KMS-11 (cell line): ENCODE measurements around the gene HOXC9.

ENCODE experiments used
- H2AFZ ChIP-seq: fragments of 200-600 bp; sonication (generic); 2 replicates; pipeline ENCODE4 v1.6.1; 2016; ENCODE audit warnings: antibody characterized with exemption, mixed run types, low read depth
- H3K27ac ChIP-seq: fragments of 200-600 bp; sonication (generic); 2 replicates; pipeline ENCODE4 v1.6.1; 2016; ENCODE audit warnings: mild to moderate bottlenecking, mixed run types
- H3K27me3 ChIP-seq: fragments of 200-600 bp; sonication (generic); 2 replicates; pipeline ENCODE4 v1.6.1; 2017; ENCODE audit warnings: mild to moderate bottlenecking, low read depth, mixed run types, moderate library complexity; ENCODE audit not compliant: insufficient read depth
- H3K36me3 ChIP-seq: fragments of 200-600 bp; sonication (generic); 2 replicates; pipeline ENCODE4 v1.6.1; 2017; ENCODE audit warnings: mild to moderate bottlenecking, mixed run types; ENCODE audit not compliant: insufficient read depth
- H3K4me1 ChIP-seq: fragments of 200-600 bp; sonication (generic); 2 replicates; pipeline ENCODE4 v1.6.1; 2016; ENCODE audit warnings: mild to moderate bottlenecking, low read depth, mixed run types; ENCODE audit not compliant: poor library complexity, severe bottlenecking
- H3K4me2 ChIP-seq: fragments of 200-600 bp; sonication (generic); 2 replicates; pipeline ENCODE4 v1.7.0; 2016; ENCODE audit warnings: mild to moderate bottlenecking, mixed run types
- H3K4me3 ChIP-seq: fragments of 200-600 bp; sonication (generic); IDR thresholded peaks from 2 replicates; pipeline ENCODE4 v1.6.1; 2017; ENCODE audit warnings: low read depth, low read length, mixed read lengths; ENCODE audit not compliant: insufficient read depth
- H3K79me2 ChIP-seq: fragments of 200-600 bp; sonication (generic); 2 replicates; pipeline ENCODE4 v1.6.1; 2016; ENCODE audit warnings: low read depth, mixed run types; ENCODE audit not compliant: insufficient read depth
- H3K9ac ChIP-seq: fragments of 200-600 bp; sonication (generic); 2 replicates; pipeline ENCODE4 v1.6.1; 2016; ENCODE audit warnings: mild to moderate bottlenecking, mixed run types
- H4K20me1 ChIP-seq: fragments of 200-600 bp; sonication (generic); 2 replicates; pipeline ENCODE4 v1.6.1; 2016; ENCODE audit warnings: mild to moderate bottlenecking, mixed run types; ENCODE audit not compliant: insufficient read depth
- TF ChIP-seq, protein P1 (sequence below): fragments of 200-600 bp; sonication (generic); conservative IDR thresholded peaks from 2 replicates; pipeline ENCODE4 v1.6.1; 2017; ENCODE audit warnings: low read depth, mild to moderate bottlenecking, antibody characterized with exemption, low read length, moderate library complexity, mixed read lengths

HOXC9 gene

GRCh38 chr12:53966085-53966384, 33.9 kb upstream of the HOXC9 start:
- Histone ChIP-seq H3K4me3 (no peak overlapping the region), H3K27me3 (peaks cover 100% of the 10 kb centered on the region), H3K79me2 (no peaks in the 10 kb centered on the region), H3K36me3 (no peaks in the 10 kb centered on the region), H4K20me1 (no peaks in the 10 kb centered on the region), H3K4me2 (no peak overlapping the region), H3K27ac (no peak overlapping the region), H2AFZ (no peak overlapping the region), H3K4me1 (no peaks in the 10 kb centered on the region), H3K9ac (no peak overlapping the region)
- TF ChIP-seq, protein P1, sequence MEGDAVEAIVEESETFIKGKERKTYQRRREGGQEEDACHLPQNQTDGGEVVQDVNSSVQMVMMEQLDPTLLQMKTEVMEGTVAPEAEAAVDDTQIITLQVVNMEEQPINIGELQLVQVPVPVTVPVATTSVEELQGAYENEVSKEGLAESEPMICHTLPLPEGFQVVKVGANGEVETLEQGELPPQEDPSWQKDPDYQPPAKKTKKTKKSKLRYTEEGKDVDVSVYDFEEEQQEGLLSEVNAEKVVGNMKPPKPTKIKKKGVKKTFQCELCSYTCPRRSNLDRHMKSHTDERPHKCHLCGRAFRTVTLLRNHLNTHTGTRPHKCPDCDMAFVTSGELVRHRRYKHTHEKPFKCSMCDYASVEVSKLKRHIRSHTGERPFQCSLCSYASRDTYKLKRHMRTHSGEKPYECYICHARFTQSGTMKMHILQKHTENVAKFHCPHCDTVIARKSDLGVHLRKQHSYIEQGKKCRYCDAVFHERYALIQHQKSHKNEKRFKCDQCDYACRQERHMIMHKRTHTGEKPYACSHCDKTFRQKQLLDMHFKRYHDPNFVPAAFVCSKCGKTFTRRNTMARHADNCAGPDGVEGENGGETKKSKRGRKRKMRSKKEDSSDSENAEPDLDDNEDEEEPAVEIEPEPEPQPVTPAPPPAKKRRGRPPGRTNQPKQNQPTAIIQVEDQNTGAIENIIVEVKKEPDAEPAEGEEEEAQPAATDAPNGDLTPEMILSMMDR, result no peak

GRCh38 chr12:53966385-53967133, 33.4 kb upstream of the HOXC9 start:
- Histone ChIP-seq H3K27ac (no peak overlapping the region), H3K4me3 (no peak overlapping the region), H4K20me1 (no peaks in the 10 kb centered on the region), H3K9ac (no peak overlapping the region), H3K4me1 (no peaks in the 10 kb centered on the region), H3K36me3 (no peaks in the 10 kb centered on the region), H2AFZ (no peak overlapping the region), H3K79me2 (no peaks in the 10 kb centered on the region), H3K4me2 (no peak overlapping the region), H3K27me3 (peaks cover 100% of the 10 kb centered on the region)
- TF ChIP-seq, protein P1, result no peak

DNA sequence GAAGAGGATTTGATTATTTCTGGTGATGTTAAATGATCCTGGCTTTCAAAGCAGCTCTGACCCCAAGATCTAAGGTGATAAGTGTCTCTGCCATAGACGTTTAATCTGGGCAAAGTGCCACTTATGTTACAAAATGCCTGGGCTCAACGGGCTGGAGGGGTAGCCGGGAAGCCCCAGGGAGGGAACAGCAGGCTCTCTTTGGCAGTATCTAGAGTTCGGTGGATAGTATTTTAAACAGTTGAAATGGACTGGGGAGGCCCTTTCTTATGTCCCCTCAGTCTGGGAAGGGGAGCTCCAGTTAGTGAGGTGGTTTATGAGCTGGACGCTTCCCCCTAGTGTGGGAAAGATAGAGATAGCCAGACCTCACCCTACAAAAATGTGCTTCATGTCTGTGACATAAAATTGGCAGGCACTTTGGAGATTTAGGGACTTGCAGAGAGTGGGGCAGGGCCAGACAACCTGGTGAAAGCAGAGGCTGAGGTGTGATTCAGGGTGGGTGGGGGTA, 32.5 kb upstream of the HOXC9 start:
- Histone ChIP-seq H3K9ac (no peak overlapping the region), H3K79me2 (no peaks in the 10 kb centered on the region), H3K36me3 (no peaks in the 10 kb centered on the region), H3K4me3 (no peak overlapping the region), H3K27me3 (peaks cover 100% of the 10 kb centered on the region), H3K4me1 (no peaks in the 10 kb centered on the region), H3K27ac (no peak overlapping the region), H2AFZ (no peak overlapping the region), H3K4me2 (no peak overlapping the region), H4K20me1 (no peaks in the 10 kb centered on the region)
- TF ChIP-seq, protein P1, result no peak

DNA sequence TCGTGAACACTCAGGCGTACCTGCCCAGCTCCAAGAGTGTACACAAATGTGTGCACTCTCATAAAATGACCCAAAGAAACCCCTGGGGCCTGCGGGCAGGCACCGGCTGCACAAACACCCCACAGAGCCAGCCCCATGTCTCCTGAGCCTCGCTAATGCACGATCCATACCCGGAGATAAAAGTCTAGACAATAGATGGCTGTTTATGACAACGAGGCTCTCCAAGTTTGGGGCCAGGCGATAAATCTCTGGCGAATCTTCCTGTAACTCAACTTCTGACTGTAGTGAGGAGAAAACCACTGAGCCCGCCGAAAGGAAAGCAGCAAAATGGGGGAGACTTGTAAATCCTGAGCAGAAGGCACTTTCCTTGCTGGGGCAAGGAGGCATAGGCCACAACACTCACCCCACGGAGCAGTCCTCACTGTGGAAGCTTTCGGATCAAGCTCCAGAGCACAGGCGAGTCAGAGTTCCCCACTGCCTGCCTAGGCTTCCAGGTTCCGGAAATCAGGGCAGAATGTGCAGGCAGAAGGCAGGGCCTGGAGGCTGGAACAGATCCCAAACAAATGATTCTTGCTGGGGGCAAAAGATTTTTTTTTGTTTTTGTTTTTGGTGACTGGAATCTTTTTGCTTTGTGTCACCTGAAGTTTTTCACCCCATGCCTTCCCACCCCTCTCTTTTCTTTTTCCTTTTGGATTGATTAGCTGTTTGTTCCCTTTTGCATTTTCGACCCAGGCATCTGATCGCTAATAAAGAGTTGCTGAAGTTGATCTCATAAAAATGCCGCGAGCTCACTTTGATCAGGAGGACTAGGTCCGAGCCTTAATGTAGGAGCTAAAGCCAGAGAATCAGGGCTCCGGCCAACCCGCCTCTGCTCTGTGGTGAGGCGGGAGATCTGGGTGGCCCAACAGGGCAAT, 31.5 kb upstream of the HOXC9 start:
- H3K4me1 ChIP-seq, result no peaks in the 10 kb centered on the region
- no peak overlapping the region for H3K4me2 ChIP-seq
- H3K36me3 ChIP-seq, result no peaks in the 10 kb centered on the region
- TF ChIP-seq, protein P1, result no peak
- no peak overlapping the region for H2AFZ ChIP-seq
- H3K4me3 ChIP-seq, result no peak overlapping the region
- no peaks in the 10 kb centered on the region for H4K20me1 ChIP-seq
- no peak overlapping the region for H3K27ac ChIP-seq
- no peak overlapping the region for H3K9ac ChIP-seq
- peaks cover 100% of the 10 kb centered on the region for H3K27me3 ChIP-seq
- no peaks in the 10 kb centered on the region for H3K79me2 ChIP-seq
